ENCODE measurements around the gene PRELID1.

DNA sequence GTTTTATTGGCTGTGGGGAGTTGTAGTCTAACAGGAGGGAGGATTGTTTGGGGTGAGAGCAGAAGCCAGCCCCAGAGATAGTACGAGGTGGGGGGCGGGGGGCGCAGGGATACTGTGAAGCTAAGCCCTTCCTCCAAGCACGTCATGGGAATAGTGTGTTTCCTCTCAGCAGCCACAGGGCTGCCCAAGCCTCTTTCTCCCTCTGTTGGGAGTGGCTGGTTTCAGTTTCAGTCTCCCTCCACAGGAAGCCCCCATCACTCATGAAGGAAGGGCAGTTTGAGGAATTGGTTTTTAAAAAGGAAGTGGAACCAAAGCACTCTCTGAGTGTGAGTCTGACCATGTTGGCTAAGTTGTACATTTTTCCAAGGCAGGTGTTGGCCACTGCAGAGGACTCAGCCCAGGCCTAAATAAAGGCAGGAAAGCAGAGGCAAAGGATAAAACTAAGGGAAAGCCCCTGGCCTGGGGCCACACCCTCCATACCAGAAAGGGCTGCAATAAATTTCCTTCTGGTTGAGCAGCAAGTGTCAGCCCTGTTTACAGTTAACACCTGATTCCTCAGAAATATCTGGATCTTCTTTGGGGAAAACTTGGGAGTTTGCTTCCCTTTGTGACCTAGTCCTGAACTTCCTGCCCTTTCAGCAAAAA is 3.2 kb upstream of the PRELID1 start:
- TF ChIP-seq, protein P1, sequence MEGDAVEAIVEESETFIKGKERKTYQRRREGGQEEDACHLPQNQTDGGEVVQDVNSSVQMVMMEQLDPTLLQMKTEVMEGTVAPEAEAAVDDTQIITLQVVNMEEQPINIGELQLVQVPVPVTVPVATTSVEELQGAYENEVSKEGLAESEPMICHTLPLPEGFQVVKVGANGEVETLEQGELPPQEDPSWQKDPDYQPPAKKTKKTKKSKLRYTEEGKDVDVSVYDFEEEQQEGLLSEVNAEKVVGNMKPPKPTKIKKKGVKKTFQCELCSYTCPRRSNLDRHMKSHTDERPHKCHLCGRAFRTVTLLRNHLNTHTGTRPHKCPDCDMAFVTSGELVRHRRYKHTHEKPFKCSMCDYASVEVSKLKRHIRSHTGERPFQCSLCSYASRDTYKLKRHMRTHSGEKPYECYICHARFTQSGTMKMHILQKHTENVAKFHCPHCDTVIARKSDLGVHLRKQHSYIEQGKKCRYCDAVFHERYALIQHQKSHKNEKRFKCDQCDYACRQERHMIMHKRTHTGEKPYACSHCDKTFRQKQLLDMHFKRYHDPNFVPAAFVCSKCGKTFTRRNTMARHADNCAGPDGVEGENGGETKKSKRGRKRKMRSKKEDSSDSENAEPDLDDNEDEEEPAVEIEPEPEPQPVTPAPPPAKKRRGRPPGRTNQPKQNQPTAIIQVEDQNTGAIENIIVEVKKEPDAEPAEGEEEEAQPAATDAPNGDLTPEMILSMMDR (IDR thresholded peaks at IDR 0.05), result peak in 1 of 7 experiments; percentile 2
- TF ChIP-seq POLR2A (IDR thresholded peaks at IDR 0.05), result no peak
